ENCODE measurements around the gene H1-8.

Gene H1-8

DNA sequence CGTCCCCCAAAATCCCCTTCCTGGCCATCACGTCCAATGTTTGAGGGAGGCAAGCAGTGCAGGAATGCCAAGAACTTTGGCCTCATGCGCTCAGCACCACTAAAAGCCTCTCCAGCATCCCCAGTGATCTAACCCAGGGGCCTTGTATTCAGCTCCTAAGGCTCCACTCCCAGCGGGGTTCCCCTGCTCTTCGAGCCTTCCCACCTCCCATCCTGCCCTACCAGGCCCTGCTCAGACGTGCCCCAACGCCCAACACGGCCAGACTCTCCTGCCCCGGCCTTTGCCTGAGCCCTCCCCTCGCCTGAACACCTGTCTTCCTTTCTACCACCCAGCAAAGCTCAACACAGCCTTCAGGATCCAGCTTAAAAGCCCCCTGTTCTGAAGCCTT, 33.0 kb downstream of the H1-8 start:
- DNase-seq, result no peak

DNA sequence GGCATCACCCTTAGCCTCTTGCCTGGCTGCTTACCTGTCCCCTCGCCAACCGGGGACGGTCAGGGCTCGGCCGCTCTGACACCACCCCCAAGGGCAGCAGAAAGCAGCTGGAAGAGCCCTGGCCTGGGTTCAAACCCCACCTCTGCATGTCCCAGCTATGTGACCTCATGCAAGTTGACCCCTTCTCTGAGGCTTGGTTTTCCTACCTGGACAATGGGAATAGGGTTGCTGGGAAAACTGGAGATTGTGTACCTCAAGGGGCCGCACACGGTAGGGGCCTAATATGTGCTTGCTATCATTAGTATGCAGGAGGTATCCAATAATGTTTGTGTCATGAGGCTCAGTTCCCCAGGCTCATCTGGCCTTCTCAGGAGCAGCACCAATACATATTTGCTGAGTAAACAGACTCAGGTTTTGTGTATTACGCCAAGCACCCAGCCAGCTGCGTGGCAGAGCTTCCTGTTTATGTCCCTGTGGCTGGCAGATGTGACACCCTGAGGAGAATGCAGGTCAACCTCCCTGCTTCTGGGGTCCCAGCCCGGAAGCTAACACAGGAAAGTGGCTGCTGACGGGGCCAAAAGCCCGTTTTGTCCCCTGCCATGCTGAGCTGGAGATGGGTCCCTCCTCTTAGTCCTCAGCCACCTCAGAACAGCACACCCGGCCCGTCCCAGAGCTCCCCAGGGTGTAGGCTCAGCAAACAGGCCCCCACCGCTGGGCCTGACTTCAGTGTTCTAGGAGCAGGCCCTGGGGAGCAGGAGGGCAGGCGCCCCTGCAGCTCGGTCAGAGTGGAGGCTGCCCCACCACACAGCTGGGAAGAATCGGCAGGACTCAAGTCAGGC, 33.8 kb downstream of the H1-8 start:
- DNase-seq, result peak; percentile 38

DNA sequence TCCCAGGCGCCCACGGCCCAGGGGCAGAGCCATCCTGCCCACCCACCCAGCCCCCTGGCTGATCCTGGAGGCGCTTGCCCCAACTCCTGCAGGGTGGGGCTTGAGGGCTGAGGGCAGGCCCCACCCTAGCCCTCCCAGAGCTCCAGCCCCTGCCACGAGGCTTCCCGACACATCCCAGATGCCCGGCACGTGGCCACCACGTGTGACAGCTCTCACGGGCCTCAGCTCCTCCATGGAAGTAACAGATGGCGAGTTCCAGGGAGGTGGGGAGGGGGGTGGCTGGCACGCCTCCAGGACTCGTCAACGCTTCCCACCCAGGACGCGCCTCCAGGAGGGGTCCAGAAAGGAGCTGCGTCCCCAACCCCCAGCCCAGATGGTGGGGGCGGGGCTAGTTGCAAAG, 34.4 kb downstream of the H1-8 start:
- no peak for DNase-seq

- no peak for DNase-seq
Observed at GRCh38 chr3:129577925-129578786, 35.2 kb downstream of the H1-8 start.

GRCh38 chr3:129579991-129580390, 37.0 kb downstream of the H1-8 start:
- no peak for DNase-seq

DNA sequence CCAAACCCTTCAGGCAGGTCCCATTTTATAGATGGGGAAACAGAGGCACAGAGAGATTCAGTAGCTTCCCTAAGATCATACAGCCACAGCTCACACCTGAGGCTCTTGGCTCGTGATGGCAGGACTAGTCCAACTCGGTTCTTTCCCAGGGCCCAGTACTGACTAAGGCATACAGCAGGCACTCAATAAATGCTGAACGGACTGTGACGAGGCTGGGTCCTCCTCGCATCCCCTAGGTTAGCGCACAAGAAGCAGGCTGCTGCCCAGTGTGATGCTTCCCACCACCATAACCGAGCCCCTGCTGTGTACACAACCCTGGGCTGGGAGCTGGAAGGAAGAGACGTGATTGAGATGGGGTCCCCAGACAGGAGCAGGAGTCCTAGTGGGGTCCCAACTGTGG, 38.6 kb downstream of the H1-8 start:
- DNase-seq, result no peak

- DNase-seq, result no peak
Observed at GRCh38 chr3:129582799-129583198, 39.8 kb downstream of the H1-8 start.

- no peak for DNase-seq
Observed at GRCh38 chr3:129583289-129583688, 40.3 kb downstream of the H1-8 start.

- DNase-seq, result no peak
Observed at GRCh38 chr3:129584631-129585030, 41.7 kb downstream of the H1-8 start.

DNA sequence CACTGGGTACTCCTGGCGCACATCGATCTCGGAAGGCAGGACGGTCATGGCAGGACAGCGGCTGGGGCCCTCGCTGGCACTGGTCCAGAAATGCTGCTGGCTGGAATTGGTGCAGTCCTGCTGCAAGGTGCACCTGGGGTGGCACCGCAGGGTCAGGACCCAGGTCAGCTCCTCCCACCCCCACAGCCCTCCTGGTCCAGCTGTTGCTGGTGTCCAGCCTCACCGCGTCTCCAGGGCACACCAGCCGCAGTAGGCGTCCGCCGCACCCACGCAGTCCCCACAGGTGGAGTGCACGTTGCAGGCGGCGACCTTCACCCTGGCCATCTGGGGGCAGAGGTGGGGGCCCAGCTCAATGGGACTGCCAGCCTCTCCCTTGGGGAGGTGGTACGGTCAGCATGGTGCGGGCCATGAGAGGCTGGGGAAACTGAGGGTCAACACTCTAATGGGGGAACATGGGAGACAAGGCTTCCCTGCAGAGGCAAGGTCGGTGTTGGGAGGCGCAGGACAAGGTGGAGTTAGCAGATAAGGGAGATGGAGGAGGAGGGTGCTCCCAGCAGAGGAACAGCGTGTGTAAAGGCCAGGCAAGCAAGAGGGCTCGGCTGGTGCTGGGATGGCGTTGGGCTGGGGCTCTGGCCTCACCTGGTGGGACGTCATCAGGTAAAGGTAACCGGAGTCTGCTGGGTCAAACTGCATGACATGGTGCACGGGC, 43.1 kb downstream of the H1-8 start:
- DNase-seq, result no peak

GRCh38 chr3:129586746-129587430, 43.9 kb downstream of the H1-8 start:
- DNase-seq, result no peak

DNA sequence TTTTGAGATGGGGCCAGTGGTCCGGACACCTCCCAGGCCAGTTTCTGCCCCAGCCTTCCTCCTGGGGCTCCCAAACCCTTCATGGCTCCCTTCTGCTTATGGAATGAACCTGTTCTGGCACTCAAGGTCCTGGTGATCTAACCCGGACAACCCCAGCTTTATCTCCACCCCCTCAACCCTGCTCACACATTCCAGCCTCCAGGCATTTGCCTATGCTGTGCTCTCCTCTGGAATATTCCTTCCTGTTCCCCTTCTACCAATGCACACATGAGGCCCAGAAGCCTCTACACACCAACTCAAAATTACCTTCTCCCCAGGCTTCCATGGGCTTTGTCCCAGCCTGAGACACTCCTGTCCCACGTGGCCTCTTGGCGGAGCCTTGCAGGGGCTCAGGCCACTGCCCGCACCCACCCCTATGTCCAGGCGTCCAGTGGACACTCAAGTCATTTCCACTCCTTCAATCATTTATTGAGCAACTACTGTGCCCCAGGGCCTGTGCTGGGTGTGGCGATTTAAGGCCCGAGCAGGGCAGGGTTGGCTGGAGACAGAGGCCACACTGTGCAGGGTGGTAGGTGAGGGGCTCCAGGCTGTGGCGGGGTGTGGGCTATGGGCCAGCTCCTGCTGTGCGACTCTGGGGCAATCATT, 44.7 kb downstream of the H1-8 start:
- DNase-seq, result no peak

DNA sequence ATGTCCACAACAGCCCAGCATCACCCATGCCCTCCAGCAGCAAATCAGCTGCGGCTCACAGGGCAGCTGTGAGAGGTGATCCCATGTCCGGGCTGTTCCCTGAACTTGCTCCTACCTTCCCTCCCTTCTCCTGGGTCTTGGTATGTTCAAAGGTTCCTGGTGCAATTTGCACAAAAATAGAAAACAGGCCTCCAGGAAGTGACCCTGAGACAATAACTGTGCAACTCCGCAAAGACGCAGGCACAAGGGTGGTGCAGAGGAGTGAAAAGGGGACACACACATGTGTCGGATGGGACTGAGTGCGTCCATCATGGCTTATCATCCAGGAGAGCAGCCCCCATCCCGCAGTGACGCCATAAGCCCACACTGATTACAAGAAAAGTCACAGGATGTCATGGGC, 47.2 kb downstream of the H1-8 start:
- DNase-seq, result no peak

DNA sequence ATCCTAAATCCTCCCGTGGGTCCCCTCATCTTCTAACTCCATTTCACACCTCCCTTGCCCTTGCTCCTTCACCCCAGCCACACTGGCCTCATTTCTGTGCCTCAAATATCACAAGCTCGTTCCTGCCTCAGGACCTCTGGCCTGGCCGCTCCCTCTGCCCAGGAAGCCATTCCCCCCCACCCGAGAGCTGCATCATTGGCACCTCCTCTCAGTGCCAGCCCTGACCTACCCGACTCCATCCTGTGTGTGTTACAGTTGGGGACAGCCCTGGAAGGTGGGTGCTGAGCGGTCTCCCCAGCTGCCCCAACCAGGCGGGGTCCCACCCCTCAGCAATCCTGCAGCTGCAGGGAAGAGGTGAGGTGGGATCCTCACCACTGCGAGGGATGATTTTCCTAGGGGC, 49.0 kb downstream of the H1-8 start:
- DNase-seq, result no peak

GRCh38 chr3:129592381-129593131, 49.6 kb downstream of the H1-8 start:
- DNase-seq, result no peak

GRCh38 chr3:129593230-129593594, 50.2 kb downstream of the H1-8 start:
- DNase-seq, result no peak

GRCh38 chr3:129593595-129594339, 50.8 kb downstream of the H1-8 start:
- DNase-seq, result peak; percentile 62

- no peak for DNase-seq
Observed at GRCh38 chr3:129594409-129594808, 51.4 kb downstream of the H1-8 start.

GRCh38 chr3:129594907-129595390, 52.0 kb downstream of the H1-8 start:
- no peak for DNase-seq

GRCh38 chr3:129595544-129596193, 52.7 kb downstream of the H1-8 start:
- no peak for DNase-seq

Measured in activated CD4-positive, CD25-positive, alpha-beta regulatory T cell treated with anti-CD3 and anti-CD28 coated beads, Interleukin-2, amount 50 U/mL, for 72 hours (primary cell).